K562 (cell line): ENCODE measurements around the gene PRKD2. TPM values are rescaled to one million over a fixed set of nuclear protein-coding genes. Genes with fewer than 3 reads are reported as not detected.
A peak's percentile ranks its signal among the peaks of the same experiment; 100 is the strongest.

Experiments used
- ATF7 ChIP-seq: fragments of 450-650 bp; IDR thresholded peaks from 2 replicates; pipeline ENCODE4 v1.7.1; 2014; ENCODE audit warnings: mild to moderate bottlenecking, moderate library complexity
- BRD4 ChIP-seq: fragments of 200-600 bp; sonication (generic); IDR thresholded peaks from 2 replicates; pipeline ENCODE4 v1.6.1; 2017; ENCODE audit warnings: inconsistent platforms
- DMBX1 ChIP-seq: fragments of 250-450 bp; sonication (Bioruptor Pico); IDR thresholded peaks from 2 replicates; pipeline ENCODE4 v1.8.0; 2022; ENCODE audit warnings: inconsistent platforms, mild to moderate bottlenecking, moderate library complexity, borderline replicate concordance
- ELF1 ChIP-seq: fragments of 200-800 bp; sonication (Bioruptor generic); IDR thresholded peaks from 2 replicates; pipeline ENCODE4 v1.6.1; 2016; ENCODE audit warnings: missing genetic modification characterization, missing compliant biosample characterization
- NCOA4 ChIP-seq: fragments of 450-650 bp; IDR thresholded peaks from 2 replicates; pipeline ENCODE4 v1.6.1; 2018; ENCODE audit warnings: mild to moderate bottlenecking; ENCODE audit not compliant: partially characterized antibody
- NELFE ChIP-seq: IDR thresholded peaks from 2 replicates; pipeline ENCODE4 v1.6.1; 2011; ENCODE audit warnings: mild to moderate bottlenecking; ENCODE audit not compliant: insufficient read depth, insufficient read length
- NR2F6 ChIP-seq: fragments of 450-650 bp; formaldehyde crosslinking; IDR thresholded peaks from 2 replicates; pipeline ENCODE4 v1.4.0; 2020; ENCODE audit warnings: mild to moderate bottlenecking
- RFX1 ChIP-seq: fragments of 450-650 bp; IDR thresholded peaks from 2 replicates; pipeline ENCODE4 v1.6.1; 2016; ENCODE audit warnings: mild to moderate bottlenecking, moderate library complexity
- ZC3H4 ChIP-seq: sonication (generic); formaldehyde crosslinking; IDR thresholded peaks from 2 replicates; pipeline ENCODE4 v1.9.0; 2021; ENCODE audit warnings: missing genetic modification reagents, borderline replicate concordance
- ZNF354B ChIP-seq: fragments of 250-450 bp; sonication (Bioruptor Pico); IDR thresholded peaks from 2 replicates; pipeline ENCODE4 v1.4.0; 2020
- ZNF75A ChIP-seq: fragments of 450-650 bp; formaldehyde crosslinking; IDR thresholded peaks from 2 replicates; pipeline ENCODE4 v1.4.0; 2020; ENCODE audit warnings: mild to moderate bottlenecking
- polyA plus RNA-seq, 8 experiments: library from polyadenylated mRNA; depleted of rRNA in 4 of 8; stranded (reverse) in 5 of 8; unstranded in 3 of 8; fragments of >200 nt; fragmentation: Nextera tagmentation in 2 of 8; fragmentation: Illumina TruSeq in 1 of 8; extraction: Ambion mirVana in 2 of 8; extraction: Trizol in 1 of 8; gene quantifications; 2 replicates each; pipeline versions ENCODE4 v1.2.1 to v1.2.3, GENCODE V29; 2011 to 2014; ENCODE audit warnings: inconsistent platforms in 1 of 8, missing spikeins in 1 of 8
- total RNA-seq, 7 experiments: library from RNA; depleted of rRNA in 6 of 7; stranded (reverse); fragments of >200 nt in 6 of 7; fragmentation: Illumina TruSeq in 2 of 7; extraction: Trizol in 2 of 7; gene quantifications; 2 replicates each; pipeline versions ENCODE4 v1.2.1 to v1.2.3, GENCODE V29; 2011 to 2021; ENCODE audit warnings: low replicate concordance in 1 of 7
- TF ChIP-seq, protein P1 (sequence below): fragments of 250-450 bp; sonication (Bioruptor Pico); IDR thresholded peaks from 2 replicates; pipeline ENCODE4 v1.4.0; 2020; ENCODE audit warnings: mild to moderate bottlenecking, moderate library complexity
- TF ChIP-seq, protein P2 (sequence below): fragments of 450-650 bp; formaldehyde crosslinking; IDR thresholded peaks from 2 replicates; pipeline ENCODE4 v1.4.0; 2020; ENCODE audit warnings: mild to moderate bottlenecking

The PRKD2 gene
- total and polyA plus RNA-seq, 9 of the 15 experiments (the other 6 are each of a cell fraction or from before 2014, with no cell fraction given): 1.8 to 60.0 (median 15.0) TPM

DNA sequence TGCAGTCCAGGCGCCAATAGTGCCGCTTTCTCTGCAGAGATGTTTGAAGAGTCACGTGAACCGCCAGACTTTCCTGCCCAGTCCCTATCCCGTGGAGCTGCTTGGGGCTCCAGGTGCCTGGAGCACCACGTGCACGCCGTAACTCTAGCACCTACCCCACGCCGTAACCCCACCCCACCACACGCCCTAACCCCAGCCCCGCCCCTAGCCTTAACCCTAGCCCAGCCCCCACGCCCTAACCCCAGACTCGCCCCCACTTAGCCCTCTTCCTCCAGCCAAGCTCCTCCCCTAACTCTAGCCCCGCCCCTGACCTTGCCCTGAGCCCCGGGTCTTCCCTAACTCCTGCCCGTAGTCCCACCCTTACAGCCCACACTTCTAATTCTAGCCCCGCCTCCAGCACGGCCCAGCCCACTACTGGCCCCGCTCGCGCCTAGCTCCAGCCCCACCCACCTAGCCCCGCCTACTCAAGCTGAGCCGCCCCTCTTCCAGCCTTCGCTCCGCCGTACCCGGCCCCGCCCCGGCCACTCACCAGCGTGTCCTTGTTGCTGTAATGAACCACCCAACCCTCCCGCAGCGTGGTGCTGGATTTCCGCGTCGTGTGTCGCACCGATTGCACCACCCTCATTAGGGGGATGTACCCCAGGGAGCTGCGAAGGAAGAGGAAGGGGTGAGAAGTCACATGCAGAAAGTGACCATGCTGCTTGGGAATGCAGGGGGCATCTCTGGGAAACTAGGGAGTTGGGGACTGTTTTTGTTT is 19.5 kb downstream of the PRKD2 start (continued):
- TF ChIP-seq, protein P1, sequence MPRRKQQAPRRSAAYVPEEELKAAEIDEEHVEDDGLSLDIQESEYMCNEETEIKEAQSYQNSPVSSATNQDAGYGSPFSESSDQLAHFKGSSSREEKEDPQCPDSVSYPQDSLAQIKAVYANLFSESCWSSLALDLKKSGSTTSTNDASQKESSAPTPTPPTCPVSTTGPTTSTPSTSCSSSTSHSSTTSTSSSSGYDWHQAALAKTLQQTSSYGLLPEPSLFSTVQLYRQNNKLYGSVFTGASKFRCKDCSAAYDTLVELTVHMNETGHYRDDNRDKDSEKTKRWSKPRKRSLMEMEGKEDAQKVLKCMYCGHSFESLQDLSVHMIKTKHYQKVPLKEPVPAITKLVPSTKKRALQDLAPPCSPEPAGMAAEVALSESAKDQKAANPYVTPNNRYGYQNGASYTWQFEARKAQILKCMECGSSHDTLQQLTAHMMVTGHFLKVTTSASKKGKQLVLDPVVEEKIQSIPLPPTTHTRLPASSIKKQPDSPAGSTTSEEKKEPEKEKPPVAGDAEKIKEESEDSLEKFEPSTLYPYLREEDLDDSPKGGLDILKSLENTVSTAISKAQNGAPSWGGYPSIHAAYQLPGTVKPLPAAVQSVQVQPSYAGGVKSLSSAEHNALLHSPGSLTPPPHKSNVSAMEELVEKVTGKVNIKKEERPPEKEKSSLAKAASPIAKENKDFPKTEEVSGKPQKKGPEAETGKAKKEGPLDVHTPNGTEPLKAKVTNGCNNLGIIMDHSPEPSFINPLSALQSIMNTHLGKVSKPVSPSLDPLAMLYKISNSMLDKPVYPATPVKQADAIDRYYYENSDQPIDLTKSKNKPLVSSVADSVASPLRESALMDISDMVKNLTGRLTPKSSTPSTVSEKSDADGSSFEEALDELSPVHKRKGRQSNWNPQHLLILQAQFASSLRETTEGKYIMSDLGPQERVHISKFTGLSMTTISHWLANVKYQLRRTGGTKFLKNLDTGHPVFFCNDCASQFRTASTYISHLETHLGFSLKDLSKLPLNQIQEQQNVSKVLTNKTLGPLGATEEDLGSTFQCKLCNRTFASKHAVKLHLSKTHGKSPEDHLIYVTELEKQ (CRISPR knock-in tag): no peak
- TF ChIP-seq ELF1: peak; percentile 46; the same call in 1 of the 2 replicates
- TF ChIP-seq, protein P2, sequence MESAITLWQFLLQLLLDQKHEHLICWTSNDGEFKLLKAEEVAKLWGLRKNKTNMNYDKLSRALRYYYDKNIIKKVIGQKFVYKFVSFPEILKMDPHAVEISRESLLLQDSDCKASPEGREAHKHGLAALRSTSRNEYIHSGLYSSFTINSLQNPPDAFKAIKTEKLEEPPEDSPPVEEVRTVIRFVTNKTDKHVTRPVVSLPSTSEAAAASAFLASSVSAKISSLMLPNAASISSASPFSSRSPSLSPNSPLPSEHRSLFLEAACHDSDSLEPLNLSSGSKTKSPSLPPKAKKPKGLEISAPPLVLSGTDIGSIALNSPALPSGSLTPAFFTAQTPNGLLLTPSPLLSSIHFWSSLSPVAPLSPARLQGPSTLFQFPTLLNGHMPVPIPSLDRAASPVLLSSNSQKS (CRISPR knock-in tag): no peak
- no peak for TF ChIP-seq RFX1
- TF ChIP-seq NCOA4: no peak
- no peak for TF ChIP-seq ZNF354B (CRISPR knock-in tag)
- TF ChIP-seq ZC3H4 (CRISPR knock-in tag): no peak
- no peak for TF ChIP-seq ZNF75A
- TF ChIP-seq ATF7: peak; percentile 54; the same call in 1 of the 2 replicates
- TF ChIP-seq NELFE: no peak
- peak; percentile 28; the same call in 1 of the 2 replicates for TF ChIP-seq DMBX1 (CRISPR knock-in tag)
- TF ChIP-seq BRD4: no peak
- no peak for TF ChIP-seq NR2F6 (CRISPR knock-in tag)
